ENCODE results near the gene IL1B. TPM values are rescaled to one million over a fixed set of nuclear protein-coding genes. Genes with fewer than 3 reads are reported as not detected.

IL1B gene
- total RNA-seq, 2 donors from 2014 or later = 4.0 to 6.2 TPM

DNA sequence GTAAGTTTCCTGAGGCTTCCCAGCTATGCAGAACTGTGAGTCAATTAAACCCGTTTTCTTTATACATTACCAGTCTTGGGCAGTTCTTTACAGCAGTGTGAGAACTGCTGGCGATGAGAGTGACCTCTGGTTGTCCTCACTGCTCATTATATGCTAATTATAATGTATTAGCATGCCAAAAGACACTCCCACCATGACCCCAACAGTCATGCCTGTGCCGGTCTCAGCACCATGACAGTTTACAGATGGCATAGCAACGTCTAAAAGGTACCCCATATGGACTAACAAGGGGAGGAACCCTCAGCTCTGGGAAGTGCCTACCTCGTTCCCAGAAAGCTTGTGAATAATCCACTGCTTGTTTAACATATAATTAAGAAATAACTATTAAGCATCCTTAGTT is 44.2 kb downstream of the IL1B start:
- H3K9me3 ChIP-seq = no peaks in the 10 kb centered on the region
- no peak overlapping the region for H3K4me3 ChIP-seq
- no peak for ATAC-seq (ENCODE audit: insufficient number of reproducible peaks, low FRiP score, low read depth)
- H3K27me3 ChIP-seq (replicated peaks; ENCODE audit: insufficient read depth) = no peaks in the 10 kb centered on the region
- no peak for DNase-seq (ENCODE audit: low spot score)
- TF ChIP-seq, protein P1, sequence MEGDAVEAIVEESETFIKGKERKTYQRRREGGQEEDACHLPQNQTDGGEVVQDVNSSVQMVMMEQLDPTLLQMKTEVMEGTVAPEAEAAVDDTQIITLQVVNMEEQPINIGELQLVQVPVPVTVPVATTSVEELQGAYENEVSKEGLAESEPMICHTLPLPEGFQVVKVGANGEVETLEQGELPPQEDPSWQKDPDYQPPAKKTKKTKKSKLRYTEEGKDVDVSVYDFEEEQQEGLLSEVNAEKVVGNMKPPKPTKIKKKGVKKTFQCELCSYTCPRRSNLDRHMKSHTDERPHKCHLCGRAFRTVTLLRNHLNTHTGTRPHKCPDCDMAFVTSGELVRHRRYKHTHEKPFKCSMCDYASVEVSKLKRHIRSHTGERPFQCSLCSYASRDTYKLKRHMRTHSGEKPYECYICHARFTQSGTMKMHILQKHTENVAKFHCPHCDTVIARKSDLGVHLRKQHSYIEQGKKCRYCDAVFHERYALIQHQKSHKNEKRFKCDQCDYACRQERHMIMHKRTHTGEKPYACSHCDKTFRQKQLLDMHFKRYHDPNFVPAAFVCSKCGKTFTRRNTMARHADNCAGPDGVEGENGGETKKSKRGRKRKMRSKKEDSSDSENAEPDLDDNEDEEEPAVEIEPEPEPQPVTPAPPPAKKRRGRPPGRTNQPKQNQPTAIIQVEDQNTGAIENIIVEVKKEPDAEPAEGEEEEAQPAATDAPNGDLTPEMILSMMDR (IDR thresholded peaks at IDR 0.05) = no peak
- H3K27ac ChIP-seq = no peak overlapping the region
- no peaks in the 10 kb centered on the region for H3K4me1 ChIP-seq (ENCODE audit: control insufficient read depth in 1 of 2, low read depth in 2 of 2)
- H3K36me3 ChIP-seq = no peaks in the 10 kb centered on the region

GRCh38 chr2:112791693-112792230 is 44.8 kb downstream of the IL1B start:
- no peaks in the 10 kb centered on the region for H3K9me3 ChIP-seq
- no peak overlapping the region for H3K27ac ChIP-seq
- no peaks in the 10 kb centered on the region for H3K27me3 ChIP-seq (replicated peaks; ENCODE audit: insufficient read depth)
- ATAC-seq (ENCODE audit: insufficient number of reproducible peaks, low FRiP score, low read depth) = no peak
- no peaks in the 10 kb centered on the region for H3K36me3 ChIP-seq
- no peak overlapping the region for H3K4me3 ChIP-seq
- no peaks in the 10 kb centered on the region for H3K4me1 ChIP-seq (ENCODE audit: control insufficient read depth in 1 of 2, low read depth in 2 of 2)
- DNase-seq (ENCODE audit: low spot score) = no peak
- TF ChIP-seq, protein P1 (IDR thresholded peaks at IDR 0.05) = no peak

GRCh38 chr2:112791019-112791418 is 45.6 kb downstream of the IL1B start:
- TF ChIP-seq, protein P1 (IDR thresholded peaks at IDR 0.05) = no peak
- Histone ChIP-seq H3K4me1 (ENCODE audit: control insufficient read depth in 1 of 2, low read depth in 2 of 2) (no peaks in the 10 kb centered on the region), H3K27ac (no peak overlapping the region), H3K27me3 (replicated peaks; ENCODE audit: insufficient read depth) (no peaks in the 10 kb centered on the region), H3K9me3 (no peaks in the 10 kb centered on the region), H3K4me3 (no peak overlapping the region), H3K36me3 (no peaks in the 10 kb centered on the region)
- no peak for ATAC-seq (ENCODE audit: insufficient number of reproducible peaks, low FRiP score, low read depth)
- DNase-seq (ENCODE audit: low spot score) = no peak

- no peaks in the 10 kb centered on the region for H3K4me1 ChIP-seq (ENCODE audit: control insufficient read depth in 1 of 2, low read depth in 2 of 2)
- no peaks in the 10 kb centered on the region for H3K9me3 ChIP-seq
- H3K4me3 ChIP-seq = no peak overlapping the region
- ATAC-seq (ENCODE audit: insufficient number of reproducible peaks, low FRiP score, low read depth) (no peak), DNase-seq (ENCODE audit: low spot score) (no peak)
- H3K36me3 ChIP-seq = no peaks in the 10 kb centered on the region
- H3K27me3 ChIP-seq (replicated peaks; ENCODE audit: insufficient read depth) = no peaks in the 10 kb centered on the region
- TF ChIP-seq, protein P1 (IDR thresholded peaks at IDR 0.05) = no peak
- no peak overlapping the region for H3K27ac ChIP-seq
Measured at GRCh38 chr2:112790305-112790704, 46.3 kb downstream of the IL1B start.

- Histone ChIP-seq H3K4me1 (ENCODE audit: control insufficient read depth in 1 of 2, low read depth in 2 of 2) (no peaks in the 10 kb centered on the region), H3K27me3 (replicated peaks; ENCODE audit: insufficient read depth) (no peaks in the 10 kb centered on the region), H3K27ac (no peak overlapping the region), H3K36me3 (no peaks in the 10 kb centered on the region), H3K4me3 (no peak overlapping the region), H3K9me3 (no peaks in the 10 kb centered on the region)
- ATAC-seq (ENCODE audit: insufficient number of reproducible peaks, low FRiP score, low read depth) (no peak), DNase-seq (ENCODE audit: low spot score) (no peak)
- TF ChIP-seq, protein P1 (IDR thresholded peaks at IDR 0.05) = no peak
Measured at GRCh38 chr2:112789186-112789585, 47.4 kb downstream of the IL1B start.

All from thoracic aorta (tissue), 2 donors.